Lower lobe of right lung (tissue), 2 donors: ENCODE data around the gene ENTR1. TPM values are rescaled to one million over a fixed set of nuclear protein-coding genes. Genes with fewer than 3 reads are reported as not detected.

Experiments
- ATAC-seq, 2 donors: fragments of 200-7000 bp; cut with Tn5 transposase; one replicate each; pipeline ENCODE4 v1.9.1; 2020 to 2022; ENCODE audit warnings: mild to moderate bottlenecking in 2 of 2, moderate library complexity in 2 of 2
- DNase-seq: peaks from one replicate; pipeline ENCODE4 v3.0.0-alpha.2; 2020
- H3K27ac ChIP-seq: fragments of 200-600 bp; one replicate; pipeline ENCODE4 v1.8.0; 2022
- H3K27me3 ChIP-seq: fragments of 200-600 bp; one replicate; pipeline ENCODE4 v1.8.0; 2022; ENCODE audit warnings: low read depth
- H3K36me3 ChIP-seq: fragments of 200-600 bp; one replicate; pipeline ENCODE4 v1.8.0; 2022; ENCODE audit warnings: mild to moderate bottlenecking
- H3K4me1 ChIP-seq: fragments of 200-600 bp; one replicate; pipeline ENCODE4 v1.8.0; 2022
- H3K4me3 ChIP-seq: fragments of 200-600 bp; one replicate; pipeline ENCODE4 v1.8.0; 2022; ENCODE audit warnings: mild to moderate bottlenecking
- H3K9me3 ChIP-seq: fragments of 200-600 bp; one replicate; pipeline ENCODE4 v1.8.0; 2022
- intact Hi-C: fragments of 100-400 bp; cut with DNase I; formaldehyde crosslinking; loops from one replicate; pipeline ENCODE4 v1.11.0; 2022
- total RNA-seq: library from RNA; stranded (reverse); fragmentation: NEBNext Ultra II Directional; extraction: Animal tissue kit (Norgen Biotek cat#: 25700); gene quantifications from one replicate; pipeline ENCODE4 v1.2.1, GENCODE V29; 2021
- TF ChIP-seq, protein P1 (sequence below): fragments of 200-600 bp; IDR thresholded peaks from one replicate; pipeline ENCODE4 v1.8.0; 2022; ENCODE audit warnings: antibody characterized with exemption, mild to moderate bottlenecking
- donor health status: DM: no; HTN: yes; CAD: no; lungs with severe emphysema.

The ENTR1 gene
- total RNA-seq, 1 donor from 2014 or later = 34.3 TPM

DNA sequence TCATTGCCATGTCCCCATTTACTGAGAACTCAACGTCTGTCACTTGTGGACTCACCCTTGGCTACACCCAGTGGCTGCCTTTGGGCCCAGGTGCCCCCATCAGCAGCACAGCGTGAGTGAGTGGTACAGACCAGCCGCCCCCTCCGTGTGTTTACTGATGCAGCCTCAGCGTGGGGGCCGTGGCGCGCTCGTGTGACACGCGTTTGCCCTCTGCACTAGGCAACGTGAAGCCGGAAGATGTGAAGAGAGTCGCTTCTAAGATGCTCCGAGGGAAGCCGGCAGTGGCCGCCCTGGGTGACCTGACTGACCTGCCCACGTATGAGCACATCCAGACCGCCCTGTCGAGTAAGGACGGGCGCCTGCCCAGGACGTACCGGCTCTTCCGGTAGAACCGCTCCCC lies 12.5 kb upstream of the ENTR1 start:
- TF ChIP-seq, protein P1, sequence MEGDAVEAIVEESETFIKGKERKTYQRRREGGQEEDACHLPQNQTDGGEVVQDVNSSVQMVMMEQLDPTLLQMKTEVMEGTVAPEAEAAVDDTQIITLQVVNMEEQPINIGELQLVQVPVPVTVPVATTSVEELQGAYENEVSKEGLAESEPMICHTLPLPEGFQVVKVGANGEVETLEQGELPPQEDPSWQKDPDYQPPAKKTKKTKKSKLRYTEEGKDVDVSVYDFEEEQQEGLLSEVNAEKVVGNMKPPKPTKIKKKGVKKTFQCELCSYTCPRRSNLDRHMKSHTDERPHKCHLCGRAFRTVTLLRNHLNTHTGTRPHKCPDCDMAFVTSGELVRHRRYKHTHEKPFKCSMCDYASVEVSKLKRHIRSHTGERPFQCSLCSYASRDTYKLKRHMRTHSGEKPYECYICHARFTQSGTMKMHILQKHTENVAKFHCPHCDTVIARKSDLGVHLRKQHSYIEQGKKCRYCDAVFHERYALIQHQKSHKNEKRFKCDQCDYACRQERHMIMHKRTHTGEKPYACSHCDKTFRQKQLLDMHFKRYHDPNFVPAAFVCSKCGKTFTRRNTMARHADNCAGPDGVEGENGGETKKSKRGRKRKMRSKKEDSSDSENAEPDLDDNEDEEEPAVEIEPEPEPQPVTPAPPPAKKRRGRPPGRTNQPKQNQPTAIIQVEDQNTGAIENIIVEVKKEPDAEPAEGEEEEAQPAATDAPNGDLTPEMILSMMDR = no peak
- no peak for DNase-seq
- intact Hi-C loops = no loop called here
- H3K4me1 ChIP-seq = no peaks in the 10 kb centered on the region
- no peaks in the 10 kb centered on the region for H3K9me3 ChIP-seq
- H3K36me3 ChIP-seq = peaks cover 78% of the 10 kb centered on the region
- no peaks in the 10 kb centered on the region for H3K27me3 ChIP-seq
- no peak overlapping the region for H3K27ac ChIP-seq
- no peak for ATAC-seq
- H3K4me3 ChIP-seq = no peak overlapping the region

DNA sequence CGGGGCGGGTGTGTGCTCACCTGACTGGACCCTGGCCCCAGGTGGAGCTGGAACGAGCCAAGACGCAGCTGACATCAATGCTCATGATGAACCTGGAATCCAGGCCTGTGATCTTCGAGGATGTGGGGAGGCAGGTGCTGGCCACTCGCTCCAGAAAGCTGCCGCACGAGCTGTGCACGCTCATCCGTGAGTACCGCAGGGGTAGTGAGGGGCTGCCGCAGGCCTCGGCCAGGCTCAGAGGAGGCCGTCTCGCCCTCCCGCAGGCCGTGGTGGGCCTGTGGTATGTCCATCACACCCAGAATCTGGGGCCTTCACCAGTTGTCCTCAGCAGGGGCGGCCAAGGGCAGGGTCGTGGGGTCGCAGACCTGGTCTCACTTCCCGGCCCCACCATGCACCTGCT lies 11.4 kb upstream of the ENTR1 start:
- H3K27me3 ChIP-seq = no peaks in the 10 kb centered on the region
- no peak for ATAC-seq

DNA sequence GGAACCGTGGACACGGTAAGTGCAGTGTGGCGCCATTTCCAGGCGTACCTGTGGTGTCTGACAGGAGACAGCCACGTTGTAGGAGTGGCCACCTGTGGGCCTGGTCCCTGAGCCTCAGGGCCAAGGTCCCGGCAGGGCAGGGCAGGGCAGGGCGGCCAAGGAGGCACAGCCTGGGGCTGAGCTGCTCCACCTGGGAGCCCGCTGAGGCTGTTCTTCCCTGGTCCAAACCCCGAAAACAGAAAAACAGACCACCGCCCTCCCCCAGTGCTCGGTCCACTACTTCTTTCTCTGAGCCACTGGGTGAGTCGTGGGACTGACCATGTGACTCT lies 8.6 kb upstream of the ENTR1 start:
- no peaks in the 10 kb centered on the region for H3K4me1 ChIP-seq
- H3K27ac ChIP-seq = no peak overlapping the region
- TF ChIP-seq, protein P1 = no peak
- H3K36me3 ChIP-seq = peaks cover 100% of the 10 kb centered on the region
- H3K9me3 ChIP-seq = no peaks in the 10 kb centered on the region
- H3K4me3 ChIP-seq = no peak overlapping the region
- H3K27me3 ChIP-seq = no peaks in the 10 kb centered on the region
- DNase-seq (no peak), ATAC-seq (no peak)
- intact Hi-C loops = no loop called here

More for the DNA sequence above, 11.4 kb upstream of the ENTR1 start:
- Histone ChIP-seq H3K4me3 (no peak overlapping the region), H3K27ac (no peak overlapping the region), H3K36me3 (peaks cover 85% of the 10 kb centered on the region), H3K4me1 (no peaks in the 10 kb centered on the region), H3K9me3 (no peaks in the 10 kb centered on the region)
- intact Hi-C loops = no loop called here
- TF ChIP-seq, protein P1 = no peak
- DNase-seq = no peak

DNA sequence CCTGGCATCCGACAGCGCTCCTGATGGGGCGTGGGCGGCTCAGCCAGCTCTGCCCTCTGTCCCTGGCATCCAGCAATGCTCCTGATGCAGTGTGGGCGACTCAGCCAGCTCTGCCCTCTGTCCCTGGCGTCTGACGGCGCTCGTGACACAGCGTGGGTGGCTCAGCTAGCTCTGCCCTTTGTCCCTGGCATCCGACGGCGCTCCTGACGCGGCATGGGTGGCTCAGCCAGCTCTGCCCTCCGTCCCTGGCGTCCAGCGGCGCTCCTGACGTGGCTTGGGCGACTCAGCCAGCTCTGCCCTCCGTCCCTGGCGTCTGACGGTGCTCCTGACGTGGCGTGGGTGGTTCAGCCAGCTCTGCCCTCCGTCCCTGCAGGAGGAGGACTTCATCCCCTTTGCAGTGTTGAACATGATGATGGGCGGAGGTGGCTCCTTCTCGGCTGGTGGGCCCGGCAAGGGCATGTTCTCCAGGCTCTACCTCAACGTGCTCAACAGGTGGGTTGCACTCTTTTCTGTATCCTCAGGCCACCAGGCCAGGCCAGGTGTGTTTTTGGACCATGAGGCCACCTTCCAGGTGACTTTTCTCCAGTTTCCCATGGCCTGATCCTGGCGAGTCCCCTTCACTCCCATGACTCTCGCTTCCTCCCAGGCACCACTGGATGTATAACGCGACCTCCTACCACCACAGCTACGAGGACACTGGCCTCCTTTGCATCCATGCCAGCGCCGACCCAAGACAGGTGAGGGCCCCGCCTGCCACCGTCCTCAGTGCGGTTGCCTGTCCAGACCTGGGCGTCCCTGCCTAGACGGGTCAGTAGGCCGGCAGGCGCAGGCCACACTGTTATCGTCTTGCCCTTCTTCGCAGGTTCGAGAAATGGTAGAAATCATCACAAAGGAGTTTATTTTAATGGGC lies 8.0 kb upstream of the ENTR1 start:
- no peak for ATAC-seq
- Histone ChIP-seq H3K4me3 (no peak overlapping the region), H3K9me3 (no peaks in the 10 kb centered on the region), H3K27ac (no peak overlapping the region), H3K4me1 (no peaks in the 10 kb centered on the region), H3K27me3 (no peaks in the 10 kb centered on the region), H3K36me3 (peaks cover 100% of the 10 kb centered on the region)
- no peak for DNase-seq
- intact Hi-C loops = no loop called here
- TF ChIP-seq, protein P1 = no peak

DNA sequence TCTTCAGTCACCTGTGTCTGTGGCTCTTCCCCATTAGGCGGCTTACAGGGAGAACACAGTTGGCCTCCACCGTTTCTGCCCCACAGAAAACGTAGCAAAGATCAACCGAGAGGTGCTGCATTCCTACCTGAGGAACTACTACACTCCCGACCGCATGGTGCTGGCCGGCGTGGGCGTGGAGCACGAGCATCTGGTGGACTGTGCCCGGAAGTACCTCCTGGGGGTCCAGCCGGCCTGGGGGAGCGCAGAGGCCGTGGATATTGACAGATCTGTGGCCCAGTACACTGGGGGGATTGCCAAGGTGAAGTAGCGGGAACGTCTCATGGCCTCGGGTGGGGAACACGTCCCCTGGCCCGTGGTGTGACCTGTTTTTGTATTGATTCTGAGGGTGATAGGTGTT lies 6.5 kb upstream of the ENTR1 start:
- intact Hi-C loops = no loop called here
- TF ChIP-seq, protein P1 = no peak
- Histone ChIP-seq H3K9me3 (no peaks in the 10 kb centered on the region), H3K4me1 (peaks cover 1% of the 10 kb centered on the region), H3K36me3 (peaks cover 100% of the 10 kb centered on the region), H3K4me3 (no peak overlapping the region), H3K27ac (no peak overlapping the region), H3K27me3 (no peaks in the 10 kb centered on the region)
- ATAC-seq (no peak), DNase-seq (no peak)
